HG02840 (cell line): ENCODE data around the gene UBE2J1.
"Not testable (repeated sequence)": the region's sequence is repeated elsewhere in the genome, so short reads cannot be mapped to it uniquely, and the experiment has no call there.

ENCODE experiments used
- ATAC-seq: cut with Tn5 transposase; IDR thresholded peaks from one replicate; pipeline ENCODE4 v1.9.1; 2021; ENCODE audit warnings: mild to moderate bottlenecking, moderate library complexity, moderate number of reproducible peaks; ENCODE audit not compliant: unreplicated experiment, low FRiP score

UBE2J1 gene

GRCh38 chr6:89297695-89298351, 54.7 kb downstream of the UBE2J1 start:
- peak; percentile 90 for ATAC-seq

- no peak for ATAC-seq
Measured at GRCh38 chr6:89295981-89296380, 56.5 kb downstream of the UBE2J1 start.

GRCh38 chr6:89295116-89295515, 57.4 kb downstream of the UBE2J1 start:
- ATAC-seq: not testable (repeated sequence)

- ATAC-seq: no peak
Measured at GRCh38 chr6:89291256-89291819, 61.2 kb downstream of the UBE2J1 start.

GRCh38 chr6:89290401-89291155, 61.9 kb downstream of the UBE2J1 start:
- ATAC-seq: no peak

- ATAC-seq: no peak
Measured at GRCh38 chr6:89289710-89290109, 62.8 kb downstream of the UBE2J1 start.

- ATAC-seq: no peak
Measured at GRCh38 chr6:89287351-89288028, 65.0 kb downstream of the UBE2J1 start.

GRCh38 chr6:89286516-89286915, 66.0 kb downstream of the UBE2J1 start:
- no peak for ATAC-seq

- no peak for ATAC-seq
Measured at GRCh38 chr6:89284963-89285735, 67.4 kb downstream of the UBE2J1 start.

GRCh38 chr6:89284081-89284480, 68.4 kb downstream of the UBE2J1 start:
- no peak for ATAC-seq

- no peak for ATAC-seq
Measured at GRCh38 chr6:89282749-89283148, 69.8 kb downstream of the UBE2J1 start.

GRCh38 chr6:89281779-89282246, 70.7 kb downstream of the UBE2J1 start:
- ATAC-seq: peak; percentile 91

- ATAC-seq: no peak
Measured at GRCh38 chr6:89278956-89279355, 73.6 kb downstream of the UBE2J1 start.
